A549 (cell line): Measurements from ENCODE around the gene ERLIN1.

Source experiments
- CHD2 ChIP-seq: fragments of 150-350 bp; IDR thresholded peaks from 2 replicates; pipeline ENCODE4 v1.6.1; 2014; ENCODE audit warnings: low read length; ENCODE audit not compliant: partially characterized antibody
- HDAC2 ChIP-seq: fragments of 200-600 bp; sonication (generic); IDR thresholded peaks from 2 replicates; pipeline ENCODE4 v1.6.1; 2016
- JUNB ChIP-seq: fragments of >200 bp; sonication (Bioruptor Twin); formaldehyde crosslinking; IDR thresholded peaks from 2 replicates; pipeline ENCODE4 v1.6.1; 2016
- MYC ChIP-seq: IDR thresholded peaks from 2 replicates; pipeline ENCODE4 v1.6.1; 2012; ENCODE audit warnings: mild to moderate bottlenecking, inconsistent platforms, low read length, improper control_type of control experiment, borderline replicate concordance
- PHF8 ChIP-seq: fragments of 200-600 bp; sonication (generic); IDR thresholded peaks from 2 replicates; pipeline ENCODE4 v1.6.1; 2016; ENCODE audit warnings: low read depth, mild to moderate bottlenecking, antibody characterized with exemption, moderate library complexity, borderline replicate concordance
- POLR2A ChIP-seq: IDR thresholded peaks from 2 replicates; pipeline ENCODE4 v1.6.1; 2012; ENCODE audit warnings: mild to moderate bottlenecking, low read length
- RAD21 ChIP-seq, 2 experiments: fragments of >200 bp in 1 of 2; sonication (Bioruptor Twin) in 1 of 2; formaldehyde crosslinking in 1 of 2; IDR thresholded peaks in 1 of 2; conservative IDR thresholded peaks in 1 of 2; 2 replicates in 1 of 2; 3 replicates in 1 of 2; pipeline ENCODE4 v1.6.1; 2012 to 2018; ENCODE audit warnings: inconsistent platforms in 1 of 2
- ZFP36 ChIP-seq: fragments of 450-650 bp; IDR thresholded peaks from 2 replicates; pipeline ENCODE4 v1.6.1; 2014; ENCODE audit warnings: borderline replicate concordance; ENCODE audit not compliant: partially characterized antibody
- TF ChIP-seq, protein P1 (sequence below): fragments of >200 bp; sonication (Bioruptor Twin); formaldehyde crosslinking; IDR thresholded peaks from 3 replicates; pipeline ENCODE4 v1.5.1; 2016
- TF ChIP-seq, protein P2 (sequence below): fragments of 150-350 bp; IDR thresholded peaks from 2 replicates; pipeline ENCODE4 v1.6.1; 2014; ENCODE audit warnings: low read depth, mild to moderate bottlenecking, low read length
- TF ChIP-seq, protein P3 (sequence below): IDR thresholded peaks from 2 replicates; pipeline ENCODE4 v1.6.1; 2012
- TF ChIP-seq, protein P4 (sequence below): fragments of 450-650 bp; IDR thresholded peaks from 2 replicates; pipeline ENCODE4 v1.6.1; 2014; ENCODE audit warnings: antibody characterized with exemption

DNA sequence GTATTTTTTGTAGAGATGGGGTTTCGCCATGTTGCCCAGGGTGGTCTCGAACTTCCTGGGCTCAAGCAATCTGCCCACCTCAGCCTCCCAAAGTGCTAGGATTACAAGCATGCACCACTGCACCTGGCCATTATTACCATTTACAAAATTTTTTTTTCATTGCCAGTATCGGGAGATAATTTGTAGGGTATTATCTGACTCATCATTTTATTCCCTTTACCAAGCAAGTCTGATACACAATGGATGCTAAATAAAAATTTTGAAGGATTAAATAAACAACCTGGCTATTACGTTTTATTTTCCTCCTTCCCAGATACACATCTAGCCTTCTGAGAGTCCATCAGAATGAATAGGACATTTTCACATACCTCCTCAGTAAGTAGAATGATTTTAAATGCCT is 66.1 kb downstream of the ERLIN1 start:
- TF ChIP-seq, protein P1, sequence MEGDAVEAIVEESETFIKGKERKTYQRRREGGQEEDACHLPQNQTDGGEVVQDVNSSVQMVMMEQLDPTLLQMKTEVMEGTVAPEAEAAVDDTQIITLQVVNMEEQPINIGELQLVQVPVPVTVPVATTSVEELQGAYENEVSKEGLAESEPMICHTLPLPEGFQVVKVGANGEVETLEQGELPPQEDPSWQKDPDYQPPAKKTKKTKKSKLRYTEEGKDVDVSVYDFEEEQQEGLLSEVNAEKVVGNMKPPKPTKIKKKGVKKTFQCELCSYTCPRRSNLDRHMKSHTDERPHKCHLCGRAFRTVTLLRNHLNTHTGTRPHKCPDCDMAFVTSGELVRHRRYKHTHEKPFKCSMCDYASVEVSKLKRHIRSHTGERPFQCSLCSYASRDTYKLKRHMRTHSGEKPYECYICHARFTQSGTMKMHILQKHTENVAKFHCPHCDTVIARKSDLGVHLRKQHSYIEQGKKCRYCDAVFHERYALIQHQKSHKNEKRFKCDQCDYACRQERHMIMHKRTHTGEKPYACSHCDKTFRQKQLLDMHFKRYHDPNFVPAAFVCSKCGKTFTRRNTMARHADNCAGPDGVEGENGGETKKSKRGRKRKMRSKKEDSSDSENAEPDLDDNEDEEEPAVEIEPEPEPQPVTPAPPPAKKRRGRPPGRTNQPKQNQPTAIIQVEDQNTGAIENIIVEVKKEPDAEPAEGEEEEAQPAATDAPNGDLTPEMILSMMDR: no peak
- TF ChIP-seq, protein P2, sequence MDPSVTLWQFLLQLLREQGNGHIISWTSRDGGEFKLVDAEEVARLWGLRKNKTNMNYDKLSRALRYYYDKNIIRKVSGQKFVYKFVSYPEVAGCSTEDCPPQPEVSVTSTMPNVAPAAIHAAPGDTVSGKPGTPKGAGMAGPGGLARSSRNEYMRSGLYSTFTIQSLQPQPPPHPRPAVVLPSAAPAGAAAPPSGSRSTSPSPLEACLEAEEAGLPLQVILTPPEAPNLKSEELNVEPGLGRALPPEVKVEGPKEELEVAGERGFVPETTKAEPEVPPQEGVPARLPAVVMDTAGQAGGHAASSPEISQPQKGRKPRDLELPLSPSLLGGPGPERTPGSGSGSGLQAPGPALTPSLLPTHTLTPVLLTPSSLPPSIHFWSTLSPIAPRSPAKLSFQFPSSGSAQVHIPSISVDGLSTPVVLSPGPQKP: no peak
- TF ChIP-seq POLR2A (no peak), RAD21 (conservative IDR thresholded peaks at IDR 0.05 in 1 of 2, IDR thresholded peaks at IDR 0.05 in 1 of 2) (no peak), JUNB (no peak), HDAC2 (no peak), PHF8 (no peak), MYC (no peak), CHD2 (no peak), ZFP36 (no peak)
- TF ChIP-seq, protein P3, sequence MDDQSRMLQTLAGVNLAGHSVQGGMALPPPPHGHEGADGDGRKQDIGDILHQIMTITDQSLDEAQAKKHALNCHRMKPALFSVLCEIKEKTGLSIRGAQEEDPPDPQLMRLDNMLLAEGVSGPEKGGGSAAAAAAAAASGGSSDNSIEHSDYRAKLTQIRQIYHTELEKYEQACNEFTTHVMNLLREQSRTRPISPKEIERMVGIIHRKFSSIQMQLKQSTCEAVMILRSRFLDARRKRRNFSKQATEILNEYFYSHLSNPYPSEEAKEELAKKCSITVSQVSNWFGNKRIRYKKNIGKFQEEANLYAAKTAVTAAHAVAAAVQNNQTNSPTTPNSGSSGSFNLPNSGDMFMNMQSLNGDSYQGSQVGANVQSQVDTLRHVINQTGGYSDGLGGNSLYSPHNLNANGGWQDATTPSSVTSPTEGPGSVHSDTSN: no peak
- TF ChIP-seq, protein P4, sequence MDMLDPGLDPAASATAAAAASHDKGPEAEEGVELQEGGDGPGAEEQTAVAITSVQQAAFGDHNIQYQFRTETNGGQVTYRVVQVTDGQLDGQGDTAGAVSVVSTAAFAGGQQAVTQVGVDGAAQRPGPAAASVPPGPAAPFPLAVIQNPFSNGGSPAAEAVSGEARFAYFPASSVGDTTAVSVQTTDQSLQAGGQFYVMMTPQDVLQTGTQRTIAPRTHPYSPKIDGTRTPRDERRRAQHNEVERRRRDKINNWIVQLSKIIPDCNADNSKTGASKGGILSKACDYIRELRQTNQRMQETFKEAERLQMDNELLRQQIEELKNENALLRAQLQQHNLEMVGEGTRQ: no peak
